ENCODE measurements around the gene DTNBP1.
A peak's percentile ranks its signal among the peaks of the same experiment; 100 is the strongest.

DTNBP1 gene

DNA sequence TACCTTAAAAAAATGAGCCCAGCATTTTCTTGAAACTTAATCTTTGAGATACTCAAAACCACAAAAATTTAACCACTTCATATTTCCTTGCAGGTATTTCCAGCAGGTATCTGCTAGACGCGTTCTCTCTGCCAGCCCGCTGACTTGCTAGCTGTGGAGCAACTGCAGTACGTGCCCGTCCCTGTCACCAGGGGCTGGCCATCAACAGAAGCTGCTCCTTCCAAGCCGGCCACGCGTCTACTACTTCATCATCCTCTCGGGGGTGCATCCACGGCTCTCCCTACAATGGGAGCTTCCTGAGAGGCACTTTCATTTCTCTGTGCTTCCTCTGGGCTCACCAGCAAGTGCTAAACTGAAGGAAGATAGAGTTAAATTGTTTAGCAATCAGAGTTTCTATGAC lies 132.4 kb downstream of the DTNBP1 start:
- DNase-seq: no peak

- no peak for DNase-seq
Observed at GRCh38 chr6:15528870-15529269, 134.0 kb downstream of the DTNBP1 start.

- DNase-seq: no peak
Observed at GRCh38 chr6:15527838-15528617, 134.8 kb downstream of the DTNBP1 start.

DNA sequence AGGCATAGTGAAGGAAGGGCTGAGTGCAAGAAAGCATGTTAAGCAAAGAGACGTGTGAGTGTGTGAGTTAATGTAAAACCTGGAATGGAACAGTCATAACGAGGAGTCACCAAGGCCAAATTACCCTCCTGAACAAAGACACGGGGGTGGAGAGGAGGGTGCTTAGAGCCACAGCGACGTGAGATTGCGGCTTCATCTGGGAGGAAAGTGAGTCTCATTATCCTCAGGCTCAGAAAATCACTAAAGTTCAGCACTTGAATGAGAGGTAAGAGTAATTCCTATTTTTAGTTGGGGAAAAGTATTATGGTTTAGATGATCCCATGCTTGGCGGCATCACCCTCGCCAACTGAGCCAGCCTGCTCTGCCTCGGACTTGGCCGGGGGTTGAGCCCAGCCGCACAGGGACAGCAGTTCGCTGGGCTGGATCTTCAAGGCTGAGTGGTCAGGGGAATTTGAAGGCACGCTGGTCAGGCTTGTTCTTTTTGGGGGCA lies 136.6 kb downstream of the DTNBP1 start:
- DNase-seq: no peak

- peak; percentile 39 for DNase-seq
Observed at GRCh38 chr6:15524861-15525401, 137.9 kb downstream of the DTNBP1 start.

GRCh38 chr6:15523679-15524630 lies 138.9 kb downstream of the DTNBP1 start:
- DNase-seq: no peak

- no peak for DNase-seq
Observed at GRCh38 chr6:15522856-15523529, 139.8 kb downstream of the DTNBP1 start.

- no peak for DNase-seq
Observed at GRCh38 chr6:15522427-15522826, 140.4 kb downstream of the DTNBP1 start.

GRCh38 chr6:15522026-15522425 lies 140.8 kb downstream of the DTNBP1 start:
- DNase-seq: no peak

GRCh38 chr6:15521582-15521981 lies 141.2 kb downstream of the DTNBP1 start:
- DNase-seq: no peak

- DNase-seq: no peak
Observed at GRCh38 chr6:15520626-15521203, 142.1 kb downstream of the DTNBP1 start.

DNA sequence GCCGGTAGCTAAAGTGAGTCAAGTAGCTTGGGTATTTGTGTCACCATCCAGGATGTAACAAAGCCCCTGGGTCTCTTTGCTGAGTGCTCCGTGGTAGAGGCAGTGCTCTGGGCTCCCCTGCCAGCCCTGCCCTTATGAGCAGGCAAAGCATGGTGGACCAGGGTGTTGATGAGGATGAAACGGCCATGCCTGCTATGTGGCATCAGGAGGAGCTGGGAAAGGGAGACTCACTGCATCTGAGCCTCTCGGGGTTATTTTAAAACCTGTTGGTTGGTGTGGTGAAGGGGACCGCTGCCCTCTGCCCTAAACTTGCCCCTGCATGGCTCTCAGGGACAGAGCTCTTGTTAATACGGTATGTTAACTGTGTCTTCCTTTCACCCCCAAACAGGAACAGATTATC lies 143.1 kb downstream of the DTNBP1 start:
- no peak for DNase-seq

GRCh38 chr6:15518878-15519277 lies 143.9 kb downstream of the DTNBP1 start:
- no peak for DNase-seq

GRCh38 chr6:15518057-15518456 lies 144.8 kb downstream of the DTNBP1 start:
- no peak for DNase-seq

GRCh38 chr6:15517600-15517999 lies 145.2 kb downstream of the DTNBP1 start:
- DNase-seq: no peak

GRCh38 chr6:15516923-15517560 lies 145.8 kb downstream of the DTNBP1 start:
- DNase-seq: no peak

- no peak for DNase-seq
Observed at GRCh38 chr6:15516378-15516777, 146.4 kb downstream of the DTNBP1 start.

DNA sequence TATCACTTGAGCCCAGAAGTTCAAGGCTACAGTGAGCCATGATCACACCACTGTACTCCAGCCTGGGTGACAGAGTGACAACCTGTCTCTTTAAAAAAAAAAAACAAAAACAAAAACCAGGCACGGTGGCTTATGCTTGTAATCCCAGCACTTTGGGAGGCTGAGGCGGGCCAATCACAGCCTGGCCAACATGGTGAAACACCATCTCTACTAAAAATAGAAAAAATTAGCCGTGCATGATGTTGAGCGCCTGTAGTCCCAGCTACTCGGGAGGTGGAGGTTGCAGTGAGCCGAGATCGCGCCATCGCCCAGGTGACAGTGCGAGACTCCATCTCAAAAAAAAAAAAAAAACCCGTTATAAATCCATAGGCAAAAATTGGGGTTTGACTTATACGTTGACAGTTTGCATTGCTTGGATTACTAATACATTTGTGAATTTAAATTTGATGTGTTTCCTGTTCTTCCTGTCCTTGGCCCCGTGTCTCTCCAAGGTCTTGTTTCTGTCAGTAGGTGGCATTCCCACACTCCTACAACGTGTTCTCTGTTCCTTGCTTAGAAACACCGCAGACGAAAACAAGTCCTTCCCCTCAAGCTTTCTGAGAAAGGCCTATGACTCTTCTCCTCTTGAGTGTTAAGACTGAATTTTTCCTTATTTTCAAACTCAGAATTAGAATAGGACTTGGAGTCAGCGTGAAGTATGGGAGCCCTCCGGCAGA lies 147.0 kb downstream of the DTNBP1 start:
- no peak for DNase-seq

DNA sequence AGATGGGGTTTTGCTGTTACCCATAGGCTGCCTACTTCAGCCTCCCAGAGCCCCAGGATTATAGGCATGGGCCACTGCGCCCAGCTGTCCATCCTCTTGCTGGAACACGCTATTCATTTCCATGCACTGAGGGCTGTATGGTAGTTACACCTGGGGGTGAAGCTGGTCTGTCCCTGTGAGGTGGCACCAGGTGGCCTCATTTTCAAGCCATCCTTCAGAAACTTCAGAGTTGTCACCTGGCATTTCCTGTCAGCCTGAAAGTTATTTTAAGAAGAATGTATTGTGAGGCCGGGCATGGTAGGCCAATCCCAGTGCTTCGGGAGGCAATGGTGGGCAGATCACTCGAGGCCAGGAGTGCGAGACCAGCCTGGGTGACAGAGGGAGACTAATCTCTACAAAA lies 147.6 kb downstream of the DTNBP1 start:
- no peak for DNase-seq

- no peak for DNase-seq
Observed at GRCh38 chr6:15513801-15514711, 148.8 kb downstream of the DTNBP1 start.
